ENCODE measurements around the gene PFDN2.

PFDN2 gene

GRCh38 chr1:161157867-161158266 is 40.0 kb upstream of the PFDN2 start:
- Histone ChIP-seq H3F3A (ENCODE audit: insufficient read depth, low read length) (peaks cover 4% of the 10 kb centered on the region; the same call in 1 of the 2 replicates), H3K27ac (ENCODE audit: low read depth, low read length, poor library complexity, severe bottlenecking) (no peak overlapping the region), H3K9me2 (ENCODE audit: low read depth, low read length) (no peaks in the 10 kb centered on the region), H3K27me3 (ENCODE audit: insufficient read depth, low read length) (no peaks in the 10 kb centered on the region), H3K9ac (ENCODE audit: low read length) (no peak overlapping the region), H2AFZ (ENCODE audit: low read length) (no peak overlapping the region), H4K20me1 (ENCODE audit: insufficient read depth, low read length) (no peaks in the 10 kb centered on the region), H3K4me1 (ENCODE audit: insufficient read depth, low read length, severe bottlenecking) (peaks cover 44% of the 10 kb centered on the region), H3K79me2 (ENCODE audit: insufficient read depth, low read length) (no peaks in the 10 kb centered on the region), H3K36me3 (ENCODE audit: insufficient read depth, low read length) (peaks cover 32% of the 10 kb centered on the region; the same call in 1 of the 2 replicates), H3K4me2 (ENCODE audit: low read length) (no peak overlapping the region), H3K9me3 (ENCODE audit: low read length) (no peaks in the 10 kb centered on the region), H3K4me3 (ENCODE audit: low read depth, low read length, poor library complexity, severe bottlenecking) (no peak overlapping the region)
- TF ChIP-seq CTCF (IDR thresholded peaks at IDR 0.05; ENCODE audit: low read length) (no peak), EZH2 (IDR thresholded peaks at IDR 0.05; ENCODE audit: borderline replicate concordance, low read length) (no peak)

- Histone ChIP-seq H3K27me3 (ENCODE audit: insufficient read depth, low read length) (no peaks in the 10 kb centered on the region), H3K4me3 (ENCODE audit: low read depth, low read length, poor library complexity, severe bottlenecking) (peak within 1 kb of the TSS; percentile 61), H3K4me2 (ENCODE audit: low read length) (peak within 1 kb of the TSS; percentile 63), H4K20me1 (ENCODE audit: insufficient read depth, low read length) (no peaks in the 10 kb centered on the region), H2AFZ (ENCODE audit: low read length) (peak within 1 kb of the TSS; percentile 91), H3K9me3 (ENCODE audit: low read length) (no peaks in the 10 kb centered on the region), H3K4me1 (ENCODE audit: insufficient read depth, low read length, severe bottlenecking) (peaks cover 26% of the 10 kb centered on the region), H3K36me3 (ENCODE audit: insufficient read depth, low read length) (peaks cover 15% of the 10 kb centered on the region; the same call in 1 of the 2 replicates), H3F3A (ENCODE audit: insufficient read depth, low read length) (peaks cover 4% of the 10 kb centered on the region; the same call in 1 of the 2 replicates), H3K79me2 (ENCODE audit: insufficient read depth, low read length) (no peaks in the 10 kb centered on the region), H3K27ac (ENCODE audit: low read depth, low read length, poor library complexity, severe bottlenecking) (peak within 1 kb of the TSS; percentile 77), H3K9ac (ENCODE audit: low read length) (peak within 1 kb of the TSS; percentile 66), H3K9me2 (ENCODE audit: low read depth, low read length) (no peaks in the 10 kb centered on the region)
- TF ChIP-seq CTCF (IDR thresholded peaks at IDR 0.05; ENCODE audit: low read length) (no peak), EZH2 (IDR thresholded peaks at IDR 0.05; ENCODE audit: borderline replicate concordance, low read length) (no peak)
Measured at GRCh38 chr1:161153682-161154337, 36.0 kb upstream of the PFDN2 start, which contains the start of gene UFC1. TSS of gene UFC1 (plus strand) at chr1:161153978. CDS start at chr1:161153998, 20 bp downstream.

GRCh38 chr1:161153176-161153575 is 35.3 kb upstream of the PFDN2 start:
- Histone ChIP-seq H3K36me3 (ENCODE audit: insufficient read depth, low read length) (peaks cover 9% of the 10 kb centered on the region; the same call in 1 of the 2 replicates), H3K27me3 (ENCODE audit: insufficient read depth, low read length) (no peaks in the 10 kb centered on the region), H2AFZ (ENCODE audit: low read length) (peak overlapping the region; percentile 91), H3K4me2 (ENCODE audit: low read length) (peak overlapping the region; percentile 63), H3K9ac (ENCODE audit: low read length) (peak overlapping the region; percentile 66), H3K4me1 (ENCODE audit: insufficient read depth, low read length, severe bottlenecking) (peaks cover 20% of the 10 kb centered on the region), H3F3A (ENCODE audit: insufficient read depth, low read length) (no peaks in the 10 kb centered on the region), H3K9me3 (ENCODE audit: low read length) (no peaks in the 10 kb centered on the region), H3K27ac (ENCODE audit: low read depth, low read length, poor library complexity, severe bottlenecking) (no peak overlapping the region), H3K79me2 (ENCODE audit: insufficient read depth, low read length) (no peaks in the 10 kb centered on the region), H3K9me2 (ENCODE audit: low read depth, low read length) (no peaks in the 10 kb centered on the region), H3K4me3 (ENCODE audit: low read depth, low read length, poor library complexity, severe bottlenecking) (peak overlapping the region; percentile 61), H4K20me1 (ENCODE audit: insufficient read depth, low read length) (no peaks in the 10 kb centered on the region)
- TF ChIP-seq EZH2 (IDR thresholded peaks at IDR 0.05; ENCODE audit: borderline replicate concordance, low read length) (no peak), CTCF (IDR thresholded peaks at IDR 0.05; ENCODE audit: low read length) (no peak)
